IMR-90 (cell line): ENCODE data around the gene TPRX2.

Experiments
- CEBPB ChIP-seq: IDR thresholded peaks from 2 replicates; pipeline ENCODE4 v1.6.1; 2012; ENCODE audit warnings: low read depth, low read length, improper control_type of control experiment
- CTCF ChIP-seq: conservative IDR thresholded peaks from 2 replicates; pipeline ENCODE4 v1.5.1; 2012; ENCODE audit warnings: mild to moderate bottlenecking, low read depth, low read length, improper control_type of control experiment
- MAFK ChIP-seq: IDR thresholded peaks from 2 replicates; pipeline ENCODE4 v1.6.1; 2012; ENCODE audit warnings: low read depth, low read length, improper control_type of control experiment
- MXI1 ChIP-seq: IDR thresholded peaks from 2 replicates; pipeline ENCODE4 v1.6.1; 2012; ENCODE audit warnings: low read depth, mild to moderate bottlenecking, low read length, moderate library complexity, borderline replicate concordance
- NFE2L2 ChIP-seq: fragments of 150-350 bp; IDR thresholded peaks from 2 replicates; pipeline ENCODE4 v1.6.1; 2016; ENCODE audit warnings: low read depth, mild to moderate bottlenecking, low read length
- POLR2A ChIP-seq: IDR thresholded peaks from 2 replicates; pipeline ENCODE4 v1.6.1; 2012; ENCODE audit warnings: mild to moderate bottlenecking, low read depth, low read length
- RAD21 ChIP-seq: IDR thresholded peaks from 2 replicates; pipeline ENCODE4 v1.6.1; 2012; ENCODE audit warnings: low read length, improper control_type of control experiment
- RFX5 ChIP-seq: IDR thresholded peaks from 2 replicates; pipeline ENCODE4 v1.8.0; 2012; ENCODE audit warnings: low read depth, mild to moderate bottlenecking, low read length, moderate library complexity
- SMC3 ChIP-seq: fragments of 150-350 bp; IDR thresholded peaks from 2 replicates; pipeline ENCODE4 v1.6.1; 2016; ENCODE audit warnings: low read depth, mild to moderate bottlenecking, antibody characterized with exemption, low read length, moderate library complexity

- TF ChIP-seq RFX5: no peak
- TF ChIP-seq CTCF: no peak
- no peak for TF ChIP-seq POLR2A
- TF ChIP-seq RAD21: no peak
- no peak for TF ChIP-seq MXI1
- TF ChIP-seq MAFK: no peak
- TF ChIP-seq CEBPB: no peak
- TF ChIP-seq NFE2L2: no peak
- no peak for TF ChIP-seq SMC3
Measured at GRCh38 chr19:47885067-47885463, 26.0 kb downstream of the TPRX2 start.
